Neural cell (in vitro differentiated cells): ENCODE results near the gene RALA.

ENCODE experiments used
- EZH2 ChIP-seq: fragments of 200-600, 300-800 bp; shearing (Covaris generic), sonication (generic); IDR thresholded peaks from 2 replicates; pipeline ENCODE4 v1.6.1; 2014; ENCODE audit warnings: antibody characterized with exemption, low read length, borderline replicate concordance, mild to moderate bottlenecking; ENCODE audit not compliant: insufficient read depth, poor library complexity, severe bottlenecking
- POLR2AphosphoS5 ChIP-seq: IDR thresholded peaks from 2 replicates; pipeline ENCODE4 v1.6.1; 2012
- RAD21 ChIP-seq: fragments of 450-650 bp; conservative IDR thresholded peaks from 2 replicates; pipeline ENCODE4 v1.6.1; 2014; ENCODE audit warnings: antibody characterized with exemption, mild to moderate bottlenecking, moderate library complexity
- SMC3 ChIP-seq: fragments of 450-650 bp; conservative IDR thresholded peaks from 2 replicates; pipeline ENCODE4 v1.6.1; 2014; ENCODE audit warnings: antibody characterized with exemption, mild to moderate bottlenecking, moderate library complexity; ENCODE audit not compliant: poor library complexity
- TF ChIP-seq, protein P1 (sequence below): fragments of 450-650 bp; IDR thresholded peaks from 2 replicates; pipeline ENCODE4 v1.5.1; 2014; ENCODE audit warnings: antibody characterized with exemption, mild to moderate bottlenecking, moderate library complexity; ENCODE audit not compliant: poor library complexity, severe bottlenecking
- TF ChIP-seq, protein P2 (sequence below): IDR thresholded peaks from 2 replicates; pipeline ENCODE4 v1.6.1; 2012; ENCODE audit warnings: borderline replicate concordance

DNA sequence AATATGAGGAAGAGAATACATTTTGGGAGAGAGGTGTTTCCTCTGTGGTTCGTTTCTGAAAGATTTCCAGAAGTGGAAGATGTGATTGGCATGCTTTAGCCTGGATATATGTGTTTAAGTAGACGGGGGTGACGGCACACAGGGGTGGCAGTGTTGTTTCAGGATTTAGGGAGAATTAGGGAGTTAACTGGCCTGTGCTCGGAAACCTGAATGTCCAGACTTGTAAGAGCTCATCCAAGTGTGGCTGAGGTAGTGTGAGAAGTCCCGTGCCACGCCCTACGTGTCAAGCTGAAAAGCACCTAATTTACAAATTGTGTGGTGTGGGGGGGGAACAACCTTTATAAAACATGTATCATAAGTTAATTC lies 1.1 kb downstream of the RALA start:
- TF ChIP-seq, protein P1, sequence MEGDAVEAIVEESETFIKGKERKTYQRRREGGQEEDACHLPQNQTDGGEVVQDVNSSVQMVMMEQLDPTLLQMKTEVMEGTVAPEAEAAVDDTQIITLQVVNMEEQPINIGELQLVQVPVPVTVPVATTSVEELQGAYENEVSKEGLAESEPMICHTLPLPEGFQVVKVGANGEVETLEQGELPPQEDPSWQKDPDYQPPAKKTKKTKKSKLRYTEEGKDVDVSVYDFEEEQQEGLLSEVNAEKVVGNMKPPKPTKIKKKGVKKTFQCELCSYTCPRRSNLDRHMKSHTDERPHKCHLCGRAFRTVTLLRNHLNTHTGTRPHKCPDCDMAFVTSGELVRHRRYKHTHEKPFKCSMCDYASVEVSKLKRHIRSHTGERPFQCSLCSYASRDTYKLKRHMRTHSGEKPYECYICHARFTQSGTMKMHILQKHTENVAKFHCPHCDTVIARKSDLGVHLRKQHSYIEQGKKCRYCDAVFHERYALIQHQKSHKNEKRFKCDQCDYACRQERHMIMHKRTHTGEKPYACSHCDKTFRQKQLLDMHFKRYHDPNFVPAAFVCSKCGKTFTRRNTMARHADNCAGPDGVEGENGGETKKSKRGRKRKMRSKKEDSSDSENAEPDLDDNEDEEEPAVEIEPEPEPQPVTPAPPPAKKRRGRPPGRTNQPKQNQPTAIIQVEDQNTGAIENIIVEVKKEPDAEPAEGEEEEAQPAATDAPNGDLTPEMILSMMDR = no peak
- TF ChIP-seq EZH2 (no peak), SMC3 (no peak), POLR2AphosphoS5 (no peak), RAD21 (no peak)
- TF ChIP-seq, protein P2, sequence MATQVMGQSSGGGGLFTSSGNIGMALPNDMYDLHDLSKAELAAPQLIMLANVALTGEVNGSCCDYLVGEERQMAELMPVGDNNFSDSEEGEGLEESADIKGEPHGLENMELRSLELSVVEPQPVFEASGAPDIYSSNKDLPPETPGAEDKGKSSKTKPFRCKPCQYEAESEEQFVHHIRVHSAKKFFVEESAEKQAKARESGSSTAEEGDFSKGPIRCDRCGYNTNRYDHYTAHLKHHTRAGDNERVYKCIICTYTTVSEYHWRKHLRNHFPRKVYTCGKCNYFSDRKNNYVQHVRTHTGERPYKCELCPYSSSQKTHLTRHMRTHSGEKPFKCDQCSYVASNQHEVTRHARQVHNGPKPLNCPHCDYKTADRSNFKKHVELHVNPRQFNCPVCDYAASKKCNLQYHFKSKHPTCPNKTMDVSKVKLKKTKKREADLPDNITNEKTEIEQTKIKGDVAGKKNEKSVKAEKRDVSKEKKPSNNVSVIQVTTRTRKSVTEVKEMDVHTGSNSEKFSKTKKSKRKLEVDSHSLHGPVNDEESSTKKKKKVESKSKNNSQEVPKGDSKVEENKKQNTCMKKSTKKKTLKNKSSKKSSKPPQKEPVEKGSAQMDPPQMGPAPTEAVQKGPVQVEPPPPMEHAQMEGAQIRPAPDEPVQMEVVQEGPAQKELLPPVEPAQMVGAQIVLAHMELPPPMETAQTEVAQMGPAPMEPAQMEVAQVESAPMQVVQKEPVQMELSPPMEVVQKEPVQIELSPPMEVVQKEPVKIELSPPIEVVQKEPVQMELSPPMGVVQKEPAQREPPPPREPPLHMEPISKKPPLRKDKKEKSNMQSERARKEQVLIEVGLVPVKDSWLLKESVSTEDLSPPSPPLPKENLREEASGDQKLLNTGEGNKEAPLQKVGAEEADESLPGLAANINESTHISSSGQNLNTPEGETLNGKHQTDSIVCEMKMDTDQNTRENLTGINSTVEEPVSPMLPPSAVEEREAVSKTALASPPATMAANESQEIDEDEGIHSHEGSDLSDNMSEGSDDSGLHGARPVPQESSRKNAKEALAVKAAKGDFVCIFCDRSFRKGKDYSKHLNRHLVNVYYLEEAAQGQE = no peak
